SH-SY5Y (cell line): ENCODE results near the gene C1D.

Source experiments
- GATA2 ChIP-seq: IDR thresholded peaks from 2 replicates; pipeline ENCODE4 v1.6.1; 2011; ENCODE audit warnings: mild to moderate bottlenecking, low read depth, low read length
- GATA3 ChIP-seq: IDR thresholded peaks from 2 replicates; pipeline ENCODE4 v1.6.1; 2011; ENCODE audit warnings: low read depth, mild to moderate bottlenecking, low read length, moderate library complexity

GRCh38 chr2:68093634-68094033 lies 30.8 kb upstream of the C1D start:
- TF ChIP-seq GATA3 (no peak), GATA2 (no peak)
